ENCODE measurements around the gene GIT1. TPM values are rescaled to one million over a fixed set of nuclear protein-coding genes. Genes with fewer than 3 reads are reported as not detected.

The GIT1 gene
- total RNA-seq, 4 donors from 2014 or later = 31.9 to 66.7 (median 52.6) TPM

DNA sequence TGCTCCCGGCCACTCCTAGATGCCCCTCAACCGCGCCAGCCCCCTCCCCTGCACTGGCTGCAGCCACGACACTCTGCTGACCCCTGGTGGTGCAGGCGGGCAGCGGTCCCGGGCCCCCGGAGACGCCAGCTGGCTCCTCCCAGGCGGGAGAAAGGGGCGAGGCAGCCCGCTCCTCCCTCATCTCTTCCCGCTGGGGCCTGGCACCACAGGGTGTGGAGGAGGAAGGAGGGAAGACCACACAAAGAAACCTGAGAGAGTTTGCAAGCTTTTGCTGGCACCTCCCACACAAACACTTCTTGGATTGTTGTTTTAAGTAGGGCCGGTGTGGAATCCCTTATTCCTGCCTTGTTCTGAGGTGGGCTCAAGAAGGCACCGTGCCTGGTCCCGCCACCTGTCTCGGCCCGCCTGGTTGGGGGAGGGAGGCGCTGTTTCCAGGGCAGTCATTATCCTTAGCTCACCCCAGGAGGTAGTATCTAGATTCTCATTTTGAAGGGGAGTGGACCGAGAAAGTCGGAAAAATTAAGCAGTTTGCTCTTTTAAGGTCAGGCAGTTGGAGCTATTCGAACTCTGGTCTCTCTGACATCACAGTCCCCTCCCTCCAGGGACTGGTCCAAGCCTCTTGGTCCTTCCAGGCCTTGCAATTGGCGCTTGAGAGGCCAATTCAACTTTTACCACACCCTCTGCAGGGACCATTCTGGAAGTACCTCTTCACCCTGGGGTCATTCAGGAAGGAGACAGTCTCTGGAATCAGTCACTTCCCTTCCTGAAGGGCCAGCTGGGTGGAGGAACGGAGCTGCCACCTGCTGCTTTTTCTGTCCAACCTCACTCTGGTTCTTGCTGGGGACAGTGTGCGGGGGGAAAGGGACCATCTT lies 2.5 kb upstream of the GIT1 start:
- peak overlapping the region; percentile 8 to 91 (median 49) for H3K4me3 ChIP-seq
- H3K4me1 ChIP-seq = peaks cover 9 to 58% (median 46%) of the 10 kb centered on the region in 4 donors
- no peaks in the 10 kb centered on the region for H3K27me3 ChIP-seq
- H3K36me3 ChIP-seq = no peaks in the 10 kb centered on the region
- TF ChIP-seq, protein P1, sequence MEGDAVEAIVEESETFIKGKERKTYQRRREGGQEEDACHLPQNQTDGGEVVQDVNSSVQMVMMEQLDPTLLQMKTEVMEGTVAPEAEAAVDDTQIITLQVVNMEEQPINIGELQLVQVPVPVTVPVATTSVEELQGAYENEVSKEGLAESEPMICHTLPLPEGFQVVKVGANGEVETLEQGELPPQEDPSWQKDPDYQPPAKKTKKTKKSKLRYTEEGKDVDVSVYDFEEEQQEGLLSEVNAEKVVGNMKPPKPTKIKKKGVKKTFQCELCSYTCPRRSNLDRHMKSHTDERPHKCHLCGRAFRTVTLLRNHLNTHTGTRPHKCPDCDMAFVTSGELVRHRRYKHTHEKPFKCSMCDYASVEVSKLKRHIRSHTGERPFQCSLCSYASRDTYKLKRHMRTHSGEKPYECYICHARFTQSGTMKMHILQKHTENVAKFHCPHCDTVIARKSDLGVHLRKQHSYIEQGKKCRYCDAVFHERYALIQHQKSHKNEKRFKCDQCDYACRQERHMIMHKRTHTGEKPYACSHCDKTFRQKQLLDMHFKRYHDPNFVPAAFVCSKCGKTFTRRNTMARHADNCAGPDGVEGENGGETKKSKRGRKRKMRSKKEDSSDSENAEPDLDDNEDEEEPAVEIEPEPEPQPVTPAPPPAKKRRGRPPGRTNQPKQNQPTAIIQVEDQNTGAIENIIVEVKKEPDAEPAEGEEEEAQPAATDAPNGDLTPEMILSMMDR (IDR thresholded peaks at IDR 0.05) = peak; percentile 89 to 97 (median 92)
- TF ChIP-seq POLR2A (IDR thresholded peaks at IDR 0.05) = peak in 1 of 2 donors; percentile 29
- H3K27ac ChIP-seq = peak overlapping the region; percentile 29 to 90 (median 83)
- H3K9me3 ChIP-seq = no peaks in the 10 kb centered on the region
- DNase-seq = peak; percentile 82 to 94 (median 92)

- Histone ChIP-seq H3K4me1 (peaks cover 9 to 58% (median 46%) of the 10 kb centered on the region in 4 donors), H3K27ac (peak overlapping the region; percentile 19 to 90 (median 83)), H3K36me3 (no peaks in the 10 kb centered on the region), H3K4me3 (peak overlapping the region; percentile 8 to 91 (median 26)), H3K27me3 (no peaks in the 10 kb centered on the region), H3K9me3 (no peaks in the 10 kb centered on the region)
- DNase-seq = peak in 2 of 3 donors; percentile 53 to 68
- TF ChIP-seq POLR2A (IDR thresholded peaks at IDR 0.05) = no peak
- TF ChIP-seq, protein P1 (IDR thresholded peaks at IDR 0.05) = no peak
Observed at GRCh38 chr17:29591146-29591736, 1.8 kb upstream of the GIT1 start.

DNA sequence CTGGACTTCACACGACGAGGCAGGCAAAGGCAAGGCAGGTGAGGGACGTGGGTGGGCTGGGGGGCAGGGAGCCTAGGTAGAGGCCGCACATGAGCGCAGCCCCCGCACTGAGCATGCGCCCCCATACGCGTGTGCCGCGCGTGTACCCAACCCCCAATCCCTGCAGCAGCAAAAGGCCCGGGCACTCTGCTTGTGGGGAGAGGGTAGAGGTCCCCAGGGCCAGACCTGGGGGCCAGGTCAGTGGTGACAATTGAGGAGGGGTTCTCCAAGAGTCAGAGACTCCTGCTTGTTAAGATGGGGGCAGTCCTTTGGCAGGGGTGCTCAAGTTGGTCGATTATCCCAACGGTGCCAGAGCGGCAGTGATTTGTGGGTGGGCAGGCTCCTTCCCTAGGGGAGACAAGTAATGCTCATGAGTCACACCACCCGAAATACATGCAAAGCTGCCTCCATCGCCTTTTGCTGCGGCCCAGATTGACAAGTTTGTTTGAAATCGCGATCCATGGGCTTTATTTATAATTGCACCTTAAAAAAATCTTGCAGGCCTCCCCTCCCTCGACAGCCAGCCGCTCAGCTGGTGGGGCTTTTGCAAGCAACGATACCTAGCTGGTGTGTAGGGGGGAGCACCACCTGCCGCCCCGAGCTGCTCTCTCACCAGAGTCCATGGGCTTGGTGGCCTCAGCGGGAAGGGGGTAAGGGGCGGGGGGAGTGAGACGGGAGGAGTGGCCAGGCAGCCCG lies 1.1 kb upstream of the GIT1 start:
- H3K4me1 ChIP-seq = peaks cover 9 to 58% (median 46%) of the 10 kb centered on the region in 4 donors
- H3K27me3 ChIP-seq = no peaks in the 10 kb centered on the region
- TF ChIP-seq, protein P1 (IDR thresholded peaks at IDR 0.05) = no peak
- no peak for TF ChIP-seq POLR2A (IDR thresholded peaks at IDR 0.05)
- no peaks in the 10 kb centered on the region for H3K36me3 ChIP-seq
- H3K9me3 ChIP-seq = no peaks in the 10 kb centered on the region
- peak overlapping the region; percentile 19 to 90 (median 83) for H3K27ac ChIP-seq
- no peak for DNase-seq
- H3K4me3 ChIP-seq = peak overlapping the region; percentile 8 to 95 (median 78)

GRCh38 chr17:29588562-29589411 lies 661 bp downstream of the GIT1 start:
- Histone ChIP-seq H3K4me3 (peak overlapping the region; percentile 62 to 95 (median 86)), H3K27me3 (no peaks in the 10 kb centered on the region), H3K4me1 (peaks cover 9 to 53% (median 42%) of the 10 kb centered on the region in 4 donors), H3K27ac (peak overlapping the region; percentile 55 to 90 (median 74)), H3K9me3 (no peaks in the 10 kb centered on the region), H3K36me3 (no peaks in the 10 kb centered on the region)
- TF ChIP-seq POLR2A (IDR thresholded peaks at IDR 0.05) = no peak
- TF ChIP-seq, protein P1 (IDR thresholded peaks at IDR 0.05) = no peak
- peak; percentile 59 to 73 (median 69) for DNase-seq
